ENCODE results near the gene ZBTB49. TPM values are rescaled to one million over a fixed set of nuclear protein-coding genes. Genes with fewer than 3 reads are reported as not detected.

Gene ZBTB49
- total and polyA plus RNA-seq, 2 of the 13 experiments (the other 11 are each of a cell fraction or from before 2014, with no cell fraction given) = 3.3 to 4.3 TPM

DNA sequence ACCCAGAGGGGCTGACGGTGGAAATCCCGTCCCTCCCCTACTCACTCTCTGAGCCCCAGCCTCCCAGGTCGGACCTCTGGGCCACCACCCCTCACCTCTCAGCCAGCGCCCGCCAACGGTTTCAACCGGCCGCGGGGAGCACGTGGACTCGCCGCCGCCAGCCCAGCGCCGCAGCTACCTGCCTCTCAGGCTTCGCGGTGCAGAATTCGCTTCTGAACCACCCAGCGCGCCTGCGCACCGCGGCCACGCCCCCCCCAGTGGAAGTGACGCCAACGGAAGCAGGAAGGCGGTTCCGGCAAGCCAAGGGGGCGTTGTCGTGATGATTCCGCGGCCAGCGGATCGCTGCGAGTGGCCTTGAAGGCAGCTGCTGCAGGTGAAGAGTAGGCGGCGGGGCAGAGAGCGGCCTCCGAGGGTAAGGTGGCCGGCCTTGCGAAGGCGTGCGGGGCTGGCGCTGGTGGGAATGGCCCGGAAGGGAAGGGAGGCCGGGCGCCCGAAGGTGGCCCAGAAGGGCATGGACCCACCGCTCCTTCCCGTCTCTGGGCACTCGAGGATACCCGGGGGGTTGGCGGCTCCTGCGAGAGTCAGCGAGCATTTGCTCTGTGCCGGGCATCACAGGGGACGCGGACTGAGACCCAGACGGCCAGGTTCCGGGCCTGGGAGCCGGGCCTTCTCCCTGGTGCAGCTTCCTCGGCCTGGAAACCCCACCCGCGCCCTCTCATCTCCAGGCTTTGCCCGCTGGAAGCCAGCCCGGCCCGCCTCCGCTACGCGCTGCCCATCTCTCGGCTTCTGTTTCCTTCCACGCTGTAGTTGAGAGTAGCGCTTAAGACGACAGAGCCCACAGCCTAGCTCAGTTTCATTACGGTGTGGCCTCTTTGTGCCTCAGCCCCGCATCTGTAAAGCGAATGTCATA, at the start of gene ZBTB49, which contains the start of gene LYAR (continued):
- TF ChIP-seq, protein P1, sequence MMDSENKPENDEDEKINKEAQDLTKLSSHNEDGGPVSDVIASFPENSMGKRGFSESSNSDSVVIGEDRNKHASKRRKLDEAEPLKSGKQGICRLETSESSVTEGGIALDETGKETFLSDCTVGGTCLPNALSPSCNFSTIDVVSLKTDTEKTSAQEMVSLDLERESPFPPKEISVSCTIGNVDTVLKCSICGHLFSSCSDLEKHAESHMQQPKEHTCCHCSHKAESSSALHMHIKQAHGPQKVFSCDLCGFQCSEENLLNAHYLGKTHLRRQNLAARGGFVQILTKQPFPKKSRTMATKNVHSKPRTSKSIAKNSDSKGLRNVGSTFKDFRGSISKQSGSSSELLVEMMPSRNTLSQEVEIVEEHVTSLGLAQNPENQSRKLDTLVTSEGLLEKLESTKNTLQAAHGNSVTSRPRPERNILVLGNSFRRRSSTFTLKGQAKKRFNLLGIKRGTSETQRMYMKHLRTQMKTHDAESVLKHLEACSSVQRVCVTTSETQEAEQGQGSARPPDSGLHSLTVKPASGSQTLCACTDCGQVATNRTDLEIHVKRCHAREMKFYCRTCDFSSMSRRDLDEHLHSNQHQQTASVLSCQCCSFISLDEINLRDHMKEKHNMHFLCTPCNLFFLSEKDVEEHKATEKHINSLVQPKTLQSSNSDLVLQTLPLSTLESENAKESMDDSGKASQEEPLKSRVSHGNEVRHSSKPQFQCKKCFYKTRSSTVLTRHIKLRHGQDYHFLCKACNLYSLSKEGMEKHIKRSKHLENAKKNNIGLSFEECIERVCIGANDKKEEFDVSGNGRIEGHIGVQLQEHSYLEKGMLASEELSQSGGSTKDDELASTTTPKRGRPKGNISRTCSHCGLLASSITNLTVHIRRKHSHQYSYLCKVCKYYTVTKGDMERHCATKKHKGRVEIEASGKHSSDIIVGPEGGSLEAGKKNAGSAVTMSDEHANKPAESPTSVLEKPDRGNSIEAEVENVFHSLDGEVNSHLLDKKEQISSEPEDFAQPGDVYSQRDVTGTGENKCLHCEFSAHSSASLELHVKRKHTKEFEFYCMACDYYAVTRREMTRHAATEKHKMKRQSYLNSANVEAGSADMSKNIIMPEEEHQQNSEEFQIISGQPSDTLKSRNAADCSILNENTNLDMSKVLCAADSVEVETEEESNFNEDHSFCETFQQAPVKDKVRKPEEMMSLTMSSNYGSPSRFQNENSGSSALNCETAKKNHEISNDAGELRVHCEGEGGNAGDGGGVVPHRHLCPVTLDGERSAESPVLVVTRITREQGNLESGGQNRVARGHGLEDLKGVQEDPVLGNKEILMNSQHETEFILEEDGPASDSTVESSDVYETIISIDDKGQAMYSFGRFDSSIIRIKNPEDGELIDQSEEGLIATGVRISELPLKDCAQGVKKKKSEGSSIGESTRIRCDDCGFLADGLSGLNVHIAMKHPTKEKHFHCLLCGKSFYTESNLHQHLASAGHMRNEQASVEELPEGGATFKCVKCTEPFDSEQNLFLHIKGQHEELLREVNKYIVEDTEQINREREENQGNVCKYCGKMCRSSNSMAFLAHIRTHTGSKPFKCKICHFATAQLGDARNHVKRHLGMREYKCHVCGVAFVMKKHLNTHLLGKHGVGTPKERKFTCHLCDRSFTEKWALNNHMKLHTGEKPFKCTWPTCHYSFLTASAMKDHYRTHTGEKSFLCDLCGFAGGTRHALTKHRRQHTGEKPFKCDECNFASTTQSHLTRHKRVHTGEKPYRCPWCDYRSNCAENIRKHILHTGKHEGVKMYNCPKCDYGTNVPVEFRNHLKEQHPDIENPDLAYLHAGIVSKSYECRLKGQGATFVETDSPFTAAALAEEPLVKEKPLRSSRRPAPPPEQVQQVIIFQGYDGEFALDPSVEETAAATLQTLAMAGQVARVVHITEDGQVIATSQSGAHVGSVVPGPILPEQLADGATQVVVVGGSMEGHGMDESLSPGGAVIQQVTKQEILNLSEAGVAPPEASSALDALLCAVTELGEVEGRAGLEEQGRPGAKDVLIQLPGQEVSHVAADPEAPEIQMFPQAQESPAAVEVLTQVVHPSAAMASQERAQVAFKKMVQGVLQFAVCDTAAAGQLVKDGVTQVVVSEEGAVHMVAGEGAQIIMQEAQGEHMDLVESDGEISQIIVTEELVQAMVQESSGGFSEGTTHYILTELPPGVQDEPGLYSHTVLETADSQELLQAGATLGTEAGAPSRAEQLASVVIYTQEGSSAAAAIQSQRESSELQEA (CRISPR knock-in tag; IDR thresholded peaks at IDR 0.05; ENCODE audit: not compliant biosample characterization) = peak; percentile 32
- TF ChIP-seq ZNF891 (CRISPR knock-in tag; IDR thresholded peaks at IDR 0.05) = peak; percentile 91
- TF ChIP-seq, protein P2, sequence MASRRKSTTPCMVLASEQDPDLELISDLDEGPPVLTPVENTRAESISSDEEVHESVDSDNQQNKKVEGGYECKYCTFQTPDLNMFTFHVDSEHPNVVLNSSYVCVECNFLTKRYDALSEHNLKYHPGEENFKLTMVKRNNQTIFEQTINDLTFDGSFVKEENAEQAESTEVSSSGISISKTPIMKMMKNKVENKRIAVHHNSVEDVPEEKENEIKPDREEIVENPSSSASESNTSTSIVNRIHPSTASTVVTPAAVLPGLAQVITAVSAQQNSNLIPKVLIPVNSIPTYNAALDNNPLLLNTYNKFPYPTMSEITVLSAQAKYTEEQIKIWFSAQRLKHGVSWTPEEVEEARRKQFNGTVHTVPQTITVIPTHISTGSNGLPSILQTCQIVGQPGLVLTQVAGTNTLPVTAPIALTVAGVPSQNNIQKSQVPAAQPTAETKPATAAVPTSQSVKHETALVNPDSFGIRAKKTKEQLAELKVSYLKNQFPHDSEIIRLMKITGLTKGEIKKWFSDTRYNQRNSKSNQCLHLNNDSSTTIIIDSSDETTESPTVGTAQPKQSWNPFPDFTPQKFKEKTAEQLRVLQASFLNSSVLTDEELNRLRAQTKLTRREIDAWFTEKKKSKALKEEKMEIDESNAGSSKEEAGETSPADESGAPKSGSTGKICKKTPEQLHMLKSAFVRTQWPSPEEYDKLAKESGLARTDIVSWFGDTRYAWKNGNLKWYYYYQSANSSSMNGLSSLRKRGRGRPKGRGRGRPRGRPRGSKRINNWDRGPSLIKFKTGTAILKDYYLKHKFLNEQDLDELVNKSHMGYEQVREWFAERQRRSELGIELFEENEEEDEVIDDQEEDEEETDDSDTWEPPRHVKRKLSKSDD (CRISPR knock-in tag; IDR thresholded peaks at IDR 0.05; ENCODE audit: low read depth) = peak; percentile 77; the same call in 1 of the 2 replicates
- TF ChIP-seq, protein P3, sequence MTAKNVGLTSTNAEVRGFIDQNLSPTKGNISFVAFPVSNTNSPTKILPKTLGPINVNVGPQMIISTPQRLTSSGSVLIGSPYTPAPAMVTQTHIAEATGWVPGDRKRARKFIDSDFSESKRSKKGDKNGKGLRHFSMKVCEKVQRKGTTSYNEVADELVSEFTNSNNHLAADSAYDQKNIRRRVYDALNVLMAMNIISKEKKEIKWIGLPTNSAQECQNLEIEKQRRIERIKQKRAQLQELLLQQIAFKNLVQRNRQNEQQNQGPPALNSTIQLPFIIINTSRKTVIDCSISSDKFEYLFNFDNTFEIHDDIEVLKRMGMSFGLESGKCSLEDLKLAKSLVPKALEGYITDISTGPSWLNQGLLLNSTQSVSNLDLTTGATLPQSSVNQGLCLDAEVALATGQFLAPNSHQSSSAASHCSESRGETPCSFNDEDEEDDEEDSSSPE (CRISPR knock-in tag; IDR thresholded peaks at IDR 0.05) = peak; percentile 86
- peak; percentile 67 for TF ChIP-seq SP4 (CRISPR knock-in tag; IDR thresholded peaks at IDR 0.05)
- TF ChIP-seq HMG20A (CRISPR knock-in tag; IDR thresholded peaks at IDR 0.05; ENCODE audit: borderline replicate concordance) = no peak
- TF ChIP-seq RCOR2 (CRISPR knock-in tag; IDR thresholded peaks at IDR 0.05) = no peak
- 0 out of 2 replicates have a peak, but pooled peaks have one; percentile 3 for TF ChIP-seq CAMTA2 (CRISPR knock-in tag; IDR thresholded peaks at IDR 0.05; ENCODE audit: borderline replicate concordance)
- TF ChIP-seq, protein P4, sequence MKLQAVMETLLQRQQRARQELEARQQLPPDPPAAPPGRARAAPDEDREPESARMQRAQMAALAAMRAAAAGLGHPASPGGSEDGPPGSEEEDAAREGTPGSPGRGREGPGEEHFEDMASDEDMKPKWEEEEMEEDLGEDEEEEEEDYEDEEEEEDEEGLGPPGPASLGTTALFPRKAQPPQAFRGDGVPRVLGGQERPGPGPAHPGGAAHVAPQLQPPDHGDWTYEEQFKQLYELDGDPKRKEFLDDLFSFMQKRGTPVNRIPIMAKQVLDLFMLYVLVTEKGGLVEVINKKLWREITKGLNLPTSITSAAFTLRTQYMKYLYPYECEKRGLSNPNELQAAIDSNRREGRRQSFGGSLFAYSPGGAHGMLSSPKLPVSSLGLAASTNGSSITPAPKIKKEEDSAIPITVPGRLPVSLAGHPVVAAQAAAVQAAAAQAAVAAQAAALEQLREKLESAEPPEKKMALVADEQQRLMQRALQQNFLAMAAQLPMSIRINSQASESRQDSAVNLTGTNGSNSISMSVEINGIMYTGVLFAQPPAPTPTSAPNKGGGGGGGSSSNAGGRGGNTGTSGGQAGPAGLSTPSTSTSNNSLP (IDR thresholded peaks at IDR 0.05; ENCODE audit: low read depth, low read length) = no peak
- TF ChIP-seq, protein P5, sequence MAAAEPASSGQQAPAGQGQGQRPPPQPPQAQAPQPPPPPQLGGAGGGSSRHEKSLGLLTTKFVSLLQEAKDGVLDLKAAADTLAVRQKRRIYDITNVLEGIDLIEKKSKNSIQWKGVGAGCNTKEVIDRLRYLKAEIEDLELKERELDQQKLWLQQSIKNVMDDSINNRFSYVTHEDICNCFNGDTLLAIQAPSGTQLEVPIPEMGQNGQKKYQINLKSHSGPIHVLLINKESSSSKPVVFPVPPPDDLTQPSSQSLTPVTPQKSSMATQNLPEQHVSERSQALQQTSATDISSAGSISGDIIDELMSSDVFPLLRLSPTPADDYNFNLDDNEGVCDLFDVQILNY (CRISPR knock-in tag; conservative IDR thresholded peaks at IDR 0.05) = no peak; the same call in 1 of the 2 replicates
- no peak for TF ChIP-seq ZKSCAN5 (CRISPR knock-in tag; IDR thresholded peaks at IDR 0.05)
